A172 (cell line): ENCODE data around the gene PSMB2. TPM values are rescaled to one million over a fixed set of nuclear protein-coding genes. Genes with fewer than 3 reads are reported as not detected.

Source experiments
- DNase-seq: peaks from one replicate; pipeline ENCODE4 v3.0.0-alpha.2; 2015; ENCODE audit warnings: low spot score
- total RNA-seq: library from RNA; depleted of rRNA; stranded (reverse); fragments of >200 nt; shearing (Covaris generic); gene quantifications from 2 replicates; pipeline ENCODE4 v1.2.3, GENCODE V29; 2014; rRNA removed

PSMB2 gene
- total RNA-seq, 1 experiment from 2014 or later = 46.6 TPM

GRCh38 chr1:35556484-35557117 is 84.7 kb downstream of the PSMB2 start:
- no peak for DNase-seq

- DNase-seq = no peak
Observed at GRCh38 chr1:35555601-35556477, 85.5 kb downstream of the PSMB2 start.

- DNase-seq = no peak
Observed at GRCh38 chr1:35555212-35555584, 86.1 kb downstream of the PSMB2 start.

DNA sequence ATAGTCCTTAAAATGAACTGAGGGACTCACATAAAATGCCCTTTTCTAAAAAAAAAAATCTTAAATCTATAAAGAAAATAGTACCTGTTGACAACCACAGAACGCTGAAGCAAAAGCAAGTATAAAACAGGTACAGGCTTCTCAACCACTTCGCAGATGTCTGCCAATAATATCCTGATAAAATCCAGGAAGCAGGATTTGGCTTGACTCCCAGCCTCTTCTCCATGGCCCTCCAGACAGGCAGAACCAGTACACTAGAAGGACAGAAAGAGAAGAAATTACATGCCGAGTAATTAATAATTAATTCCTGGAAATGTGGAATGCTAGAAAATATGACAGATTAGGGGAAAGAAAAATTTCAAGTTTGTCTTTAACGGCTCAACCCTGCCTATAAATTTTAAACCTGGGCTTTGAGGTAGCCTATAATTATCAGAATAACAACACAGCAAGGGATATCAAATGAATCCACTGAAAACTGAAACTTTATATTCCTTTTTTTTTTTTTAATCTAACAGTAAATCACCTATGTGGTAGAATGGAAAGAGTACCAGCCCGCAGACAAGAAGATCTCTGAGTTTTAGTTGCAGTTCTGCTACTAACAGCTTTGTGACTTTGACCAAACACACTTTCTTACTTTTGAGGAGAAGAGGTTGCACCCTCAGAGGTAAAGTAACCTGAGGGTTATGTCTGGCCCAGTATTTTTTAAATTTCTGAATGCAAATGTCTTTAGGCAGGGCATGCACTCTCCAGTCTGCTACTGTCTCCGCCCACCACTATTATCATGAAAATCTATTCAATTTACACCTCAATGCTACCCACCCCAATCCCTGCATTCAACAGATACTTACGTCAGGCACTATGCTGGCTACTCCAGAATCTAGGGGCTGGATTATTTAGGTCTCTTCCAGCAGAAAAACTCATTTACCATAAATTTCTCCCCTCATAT is 86.8 kb downstream of the PSMB2 start:
- no peak for DNase-seq

DNA sequence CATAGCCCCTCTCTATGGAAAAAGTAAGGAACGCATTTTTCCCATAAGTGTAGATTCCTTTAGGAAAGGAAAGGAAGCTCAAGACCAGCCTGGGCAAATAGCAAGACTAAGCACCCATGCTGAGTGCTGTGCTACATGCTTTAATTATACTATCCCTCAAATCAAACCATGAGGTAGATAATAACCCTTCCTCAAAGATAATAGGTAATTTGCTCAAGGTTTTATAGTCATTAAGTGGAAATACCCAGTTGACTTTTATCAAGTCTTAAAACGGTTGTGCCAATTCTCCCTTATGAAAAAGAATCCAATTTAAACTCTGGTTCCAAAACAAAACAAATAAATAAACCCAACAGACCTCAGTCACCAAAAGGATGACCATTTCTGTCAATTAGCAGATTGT is 87.5 kb downstream of the PSMB2 start:
- DNase-seq = no peak

Other genes starting within 250 kb of the PSMB2 start
- gene KIAA0319L, start 84.1 kb downstream of the PSMB2 start, total RNA-seq = 13.9 and 15.7 TPM in 2 replicates
- 8.0 and 8.4 TPM in 2 replicates for gene NCDN, start 83.7 kb downstream of the PSMB2 start, total RNA-seq
- not detected in 2 replicates for gene TFAP2E, start 68.2 kb downstream of the PSMB2 start, total RNA-seq
- gene C1orf216, start 77.4 kb upstream of the PSMB2 start, total RNA-seq = 14.4 and 17.6 TPM in 2 replicates
- gene CLSPN, start 128.5 kb upstream of the PSMB2 start, total RNA-seq = 13.5 and 18.2 TPM in 2 replicates
- gene AGO4, start 166.5 kb upstream of the PSMB2 start, total RNA-seq = 7.3 and 7.8 TPM in 2 replicates
- 7.1 and 7.5 TPM in 2 replicates for gene AGO1, start 241.7 kb upstream of the PSMB2 start, total RNA-seq